Inflammatory macrophage treated with lipopolysaccharide for 4 hours (primary cell): ENCODE results near the gene THADA.

Experiments used
- DNase-seq: peaks from one replicate; pipeline ENCODE4 v3.0.0-alpha.2; 2020

Gene THADA

DNA sequence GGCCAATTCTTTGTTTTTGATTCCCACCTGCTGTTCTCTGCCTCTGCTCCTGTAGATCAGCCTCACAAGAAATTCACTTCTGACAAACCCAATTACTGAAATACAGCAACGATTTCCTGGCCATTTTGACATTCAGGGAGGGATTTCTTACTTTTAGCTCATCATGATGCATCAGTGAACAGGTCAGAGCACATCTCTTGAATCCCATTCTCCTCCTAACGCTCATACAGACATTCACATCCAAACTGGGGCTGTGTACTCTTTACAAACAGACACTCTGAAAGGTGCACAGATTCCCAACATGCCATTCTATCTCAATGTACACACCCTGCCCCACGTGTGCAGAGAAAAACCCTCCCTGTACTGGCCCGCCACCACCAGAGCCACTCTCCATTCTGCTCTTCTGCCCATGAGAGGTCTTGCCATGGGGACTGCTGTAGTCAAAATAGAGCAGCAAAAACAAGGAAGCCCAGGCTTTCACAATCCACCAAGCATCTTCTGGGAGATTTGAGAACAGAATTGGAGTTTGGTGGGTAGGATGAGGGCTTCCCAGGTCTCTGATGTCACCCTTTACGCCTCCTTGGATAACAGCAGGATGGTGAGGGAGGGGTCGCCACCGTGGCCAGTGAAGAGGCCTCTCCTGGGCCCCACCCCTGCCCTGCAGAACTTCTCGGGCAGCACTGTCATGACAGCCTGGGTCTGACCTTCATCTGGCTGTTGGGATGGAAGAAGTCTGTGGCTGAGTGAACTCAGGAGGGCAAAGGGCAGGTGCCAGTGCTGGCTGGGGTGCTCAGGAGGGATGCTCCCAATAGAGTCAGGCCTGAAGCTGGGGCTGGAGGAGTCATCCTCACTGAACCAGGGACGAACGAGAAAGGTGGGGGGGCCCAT lies 327.5 kb downstream of the THADA start:
- DNase-seq: peak; percentile 27

- no peak for DNase-seq
Measured at GRCh38 chr2:43267381-43267780, 328.5 kb downstream of the THADA start.

- DNase-seq: no peak
Measured at GRCh38 chr2:43266711-43267111, 329.1 kb downstream of the THADA start.

- no peak for DNase-seq
Measured at GRCh38 chr2:43265421-43265820, 330.4 kb downstream of the THADA start.

- no peak for DNase-seq
Measured at GRCh38 chr2:43265001-43265400, 330.8 kb downstream of the THADA start.

GRCh38 chr2:43262951-43263350 lies 332.9 kb downstream of the THADA start:
- DNase-seq: peak; percentile 38

- DNase-seq: no peak
Measured at GRCh38 chr2:43262239-43262638, 333.6 kb downstream of the THADA start.

- no peak for DNase-seq
Measured at GRCh38 chr2:43259512-43259911, 336.3 kb downstream of the THADA start.

- no peak for DNase-seq
Measured at GRCh38 chr2:43258547-43259156, 337.2 kb downstream of the THADA start.

GRCh38 chr2:43255296-43255910 lies 340.4 kb downstream of the THADA start:
- no peak for DNase-seq

DNA sequence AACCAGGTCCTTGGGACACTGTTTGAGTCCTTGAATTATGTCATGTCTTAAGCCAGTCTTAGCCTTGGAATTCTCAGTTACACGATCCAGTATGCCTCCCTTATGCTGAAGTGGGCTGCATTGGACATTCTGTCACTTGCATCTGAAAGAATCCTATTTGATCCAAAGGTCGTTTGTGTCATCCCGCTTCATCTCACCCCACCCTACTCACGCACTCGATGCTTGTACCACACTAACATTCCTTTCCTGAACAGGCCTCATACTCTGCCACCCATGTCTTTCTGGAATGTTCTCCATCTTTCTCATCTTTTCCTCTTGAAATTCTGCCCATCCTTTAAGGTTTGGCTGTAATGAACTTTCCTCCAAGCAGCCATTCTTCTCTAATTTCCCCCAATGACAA lies 341.5 kb downstream of the THADA start:
- no peak for DNase-seq

DNA sequence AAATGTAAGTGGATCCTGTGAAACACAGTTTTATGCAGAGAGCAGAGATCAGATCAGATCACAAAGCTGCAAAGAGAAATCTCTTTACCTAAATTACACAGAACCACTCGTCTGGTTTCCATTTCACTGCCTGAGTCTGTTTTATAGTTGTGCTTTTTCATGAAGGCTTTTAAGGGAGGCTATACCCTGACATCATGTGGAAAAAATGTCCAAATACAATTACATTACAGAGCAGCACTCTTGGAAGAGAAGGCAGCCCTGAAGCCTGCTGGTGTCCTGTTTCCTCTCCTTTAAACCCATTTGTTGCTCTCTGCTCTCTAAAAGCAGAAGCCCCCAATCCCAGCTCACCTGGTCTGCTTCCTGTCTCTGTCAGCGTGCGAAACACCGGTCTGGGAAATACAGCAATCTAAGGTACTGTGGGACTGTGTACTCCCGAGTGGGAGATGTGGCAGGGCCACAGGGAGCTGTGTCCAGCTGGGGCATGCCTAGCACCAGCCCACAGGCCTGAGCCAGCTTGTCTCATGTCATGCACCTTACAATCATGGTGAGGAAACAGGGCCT lies 344.6 kb downstream of the THADA start:
- no peak for DNase-seq

DNA sequence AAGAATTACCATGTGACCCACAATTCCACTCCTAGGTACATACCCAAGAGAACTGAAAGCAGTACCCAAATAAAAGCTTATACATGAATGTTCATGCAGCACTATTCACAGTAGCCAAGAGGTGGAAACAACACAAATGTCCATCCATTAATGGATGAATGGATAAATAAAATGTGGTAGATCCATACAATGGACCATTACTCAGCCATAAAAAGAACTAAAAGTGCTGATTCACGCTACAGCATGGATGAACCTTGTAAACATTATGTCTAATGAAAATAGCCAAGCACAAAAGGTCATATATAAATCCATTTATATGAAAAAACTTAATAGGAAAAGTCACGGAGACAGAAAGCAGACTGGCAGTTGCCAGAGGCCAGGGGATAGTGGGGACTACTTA lies 345.8 kb downstream of the THADA start:
- no peak for DNase-seq

DNA sequence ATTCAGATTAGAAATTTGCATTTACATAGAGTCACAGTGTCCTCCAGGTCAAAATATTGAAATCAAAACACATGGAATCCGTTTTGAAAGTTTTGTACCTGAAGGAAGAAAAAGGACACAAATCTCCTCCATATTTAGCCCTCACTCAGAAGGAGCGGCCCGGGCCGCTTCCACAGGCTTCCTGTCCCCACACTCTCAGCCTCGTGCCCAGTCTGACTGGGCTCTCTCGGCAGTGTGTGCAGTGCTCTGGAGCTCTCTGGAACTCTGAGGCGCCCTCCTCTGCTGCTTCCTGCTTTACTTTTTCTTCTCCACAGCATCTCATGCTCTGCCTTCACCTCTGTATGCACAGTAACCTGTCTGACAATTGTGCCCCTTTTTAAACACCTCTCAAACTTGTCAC lies 347.2 kb downstream of the THADA start:
- DNase-seq: no peak

DNA sequence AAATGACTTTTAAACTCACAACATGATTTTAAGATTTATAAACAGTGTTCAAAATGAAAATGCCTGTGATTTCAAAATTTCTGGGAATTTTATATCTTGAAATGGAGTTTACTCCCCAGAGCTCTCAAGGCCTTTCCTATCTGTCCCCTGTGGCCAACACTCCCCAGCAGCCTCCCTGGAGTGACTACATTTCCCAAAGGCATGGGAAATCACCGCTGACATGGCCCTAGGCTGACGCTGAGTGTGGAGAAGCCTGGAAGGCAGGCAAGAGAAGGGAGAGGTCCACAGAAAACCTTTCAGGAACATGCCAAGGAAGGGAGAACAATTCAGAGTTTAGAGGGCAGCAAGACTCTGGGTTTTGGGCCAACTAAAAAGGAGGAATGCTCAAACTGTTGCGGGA lies 349.2 kb downstream of the THADA start:
- DNase-seq: no peak

DNA sequence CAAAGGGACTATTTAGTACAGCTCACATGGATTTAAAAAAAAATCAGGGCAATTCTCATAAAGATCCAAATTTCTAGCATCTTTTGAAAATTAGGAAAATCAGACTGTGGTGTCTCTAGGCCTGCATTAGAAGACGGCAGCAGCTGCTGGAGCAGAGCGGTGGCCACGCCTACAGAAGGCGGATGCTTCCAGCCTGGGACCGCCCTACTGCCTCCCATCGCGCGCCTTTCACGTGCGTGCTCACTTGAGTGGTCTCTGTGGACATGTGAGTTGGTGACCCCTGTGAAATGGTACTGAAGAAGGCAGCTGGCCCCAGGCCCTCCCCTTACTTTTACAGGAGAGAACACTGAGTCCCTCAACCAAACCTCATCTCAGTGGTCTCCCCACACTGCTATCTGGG lies 354.3 kb downstream of the THADA start:
- DNase-seq: no peak

- no peak for DNase-seq
Measured at GRCh38 chr2:43240766-43241150, 355.1 kb downstream of the THADA start.

DNA sequence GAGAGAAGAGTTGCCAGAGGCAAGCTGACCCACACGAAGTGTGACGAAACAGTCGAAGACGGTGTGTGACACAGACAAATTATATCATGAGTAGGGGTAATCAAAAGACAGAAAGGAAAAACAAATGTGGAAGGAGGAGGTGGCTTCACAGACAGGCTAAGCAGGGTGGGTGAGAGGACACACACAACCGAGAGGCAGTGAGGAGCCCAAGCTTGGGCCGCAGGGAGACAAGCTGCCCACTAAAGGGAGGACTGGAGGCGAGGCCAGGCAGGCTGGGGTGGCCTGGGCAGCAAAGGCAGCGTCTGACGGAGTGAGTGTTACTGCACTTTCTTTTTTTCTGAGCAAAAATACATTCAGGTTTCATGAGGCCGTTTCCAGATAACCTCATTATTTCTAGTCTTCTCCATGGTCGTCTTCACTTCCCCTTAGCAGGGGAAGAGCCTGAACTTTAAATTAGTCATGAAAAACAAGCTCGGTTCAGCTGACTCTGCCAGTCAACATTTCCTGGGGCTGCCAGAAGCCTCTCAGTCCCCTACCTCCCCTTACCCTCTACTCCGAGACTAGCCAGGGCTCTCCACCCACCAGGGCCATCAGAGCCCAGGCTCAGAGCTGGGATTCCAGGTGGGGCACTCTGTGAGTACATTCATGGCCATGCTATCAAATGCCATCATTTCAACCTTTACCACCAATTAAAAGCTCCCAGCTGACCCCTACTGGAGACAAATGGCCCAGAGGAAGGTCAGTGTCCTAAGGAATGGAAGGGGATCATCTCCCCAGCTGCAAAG lies 355.7 kb downstream of the THADA start:
- DNase-seq: peak; percentile 82

- DNase-seq: no peak
Measured at GRCh38 chr2:43238813-43239212, 357.0 kb downstream of the THADA start.

DNA sequence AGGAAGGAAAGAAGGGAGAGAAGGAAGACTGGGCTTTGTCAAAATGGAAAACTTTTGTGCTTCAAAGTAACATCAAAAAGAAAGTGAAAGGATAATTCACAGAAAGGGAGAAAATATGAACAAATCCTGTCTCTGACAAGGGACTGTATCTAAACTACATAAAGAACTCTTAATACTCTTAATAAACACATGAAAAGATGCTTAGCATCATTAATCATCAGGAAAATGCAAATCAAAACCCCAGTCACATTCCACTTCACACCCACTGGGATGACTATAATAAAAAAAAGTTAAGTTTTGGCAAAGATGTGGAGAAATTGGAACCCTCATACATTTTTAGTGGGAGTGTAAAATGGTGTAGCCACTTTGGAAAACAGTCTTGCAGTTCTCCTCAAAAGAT lies 357.7 kb downstream of the THADA start:
- DNase-seq: peak; percentile 43

DNA sequence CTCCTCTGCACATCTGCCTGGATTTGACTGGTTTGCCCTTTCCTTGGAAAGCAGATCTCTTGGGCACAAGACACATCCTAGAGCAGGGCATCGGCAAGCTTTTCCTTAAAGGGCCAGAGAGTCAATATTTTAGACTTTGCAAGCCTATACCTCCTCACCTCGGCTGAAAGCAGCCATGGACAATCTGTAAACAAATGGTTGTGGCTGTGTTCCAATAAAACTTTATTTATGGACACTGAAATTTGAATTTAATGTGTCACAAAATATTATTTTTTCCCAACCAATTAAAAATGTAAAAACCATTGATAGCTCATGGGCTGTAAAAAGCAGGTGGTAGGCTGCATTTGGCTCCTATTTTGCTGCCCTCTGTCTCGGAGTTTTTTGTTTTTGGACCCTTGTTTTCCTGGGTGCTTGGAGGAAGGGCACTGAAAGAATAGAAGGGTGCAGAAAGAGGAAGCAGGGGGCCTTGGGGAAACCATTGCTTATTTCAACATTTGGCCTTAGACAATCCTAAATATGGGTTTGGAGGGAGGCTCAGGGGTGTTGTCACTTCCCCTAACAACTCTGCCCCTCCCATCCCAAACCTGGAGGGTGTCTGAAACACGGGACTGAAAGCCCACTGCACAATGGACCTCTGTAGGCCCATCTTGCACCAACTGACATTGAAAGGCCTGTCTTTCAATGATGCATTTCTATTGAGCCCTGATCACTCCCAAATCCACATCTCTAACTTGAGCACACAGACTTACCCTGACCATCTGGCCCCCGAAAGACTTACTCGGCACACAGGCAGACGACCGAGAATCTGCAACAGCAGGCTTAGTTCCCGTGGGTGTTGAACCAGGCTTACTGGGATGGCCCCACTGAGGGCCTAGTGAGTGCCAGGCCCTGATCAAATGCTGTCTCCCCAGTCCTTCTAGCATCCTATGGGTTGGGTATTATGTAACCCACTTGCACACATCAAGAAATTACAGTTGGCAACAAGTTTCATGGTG lies 362.3 kb downstream of the THADA start:
- DNase-seq: peak; percentile 75
